Psoas muscle (tissue), 8 donors: Measurements from ENCODE around the gene TMEM179. TPM values are rescaled to one million over a fixed set of nuclear protein-coding genes. Genes with fewer than 3 reads are reported as not detected.

Source experiments
- ATAC-seq, 4 donors: fragments of 200-7000 bp; cut with Tn5 transposase; one replicate each; pipeline ENCODE4 v1.9.1; 2020; ENCODE audit warnings: moderate library complexity in 3 of 4, mild to moderate bottlenecking in 2 of 4
- DNase-seq, 2 donors: peaks; one replicate each; pipeline ENCODE4 v3.0.0-alpha.2; 2020
- H3K27ac ChIP-seq: fragments of 200-600 bp; one replicate; pipeline ENCODE4 v1.8.0; 2022
- H3K27me3 ChIP-seq, 3 donors: fragments of 200-600 bp in 1 of 3; one replicate each; pipeline versions ENCODE4 v1.6.1 to v1.8.0; 2013 to 2022; ENCODE audit warnings: low read length in 2 of 3, mild to moderate bottlenecking in 2 of 3, moderate library complexity in 1 of 3; ENCODE audit not compliant: insufficient read depth in 3 of 3
- H3K36me3 ChIP-seq, 2 donors: fragments of 200-600 bp in 1 of 2; one replicate each; pipeline versions ENCODE4 v1.6.1 to v1.8.0; 2013 to 2022; ENCODE audit warnings: low read depth in 1 of 2, mild to moderate bottlenecking in 1 of 2, moderate library complexity in 1 of 2; ENCODE audit not compliant: insufficient read depth in 1 of 2
- H3K4me1 ChIP-seq: fragments of 200-600 bp; one replicate; pipeline ENCODE4 v1.8.0; 2022
- H3K4me3 ChIP-seq: fragments of 200-600 bp; one replicate; pipeline ENCODE4 v1.8.0; 2022; ENCODE audit warnings: mild to moderate bottlenecking
- H3K9me3 ChIP-seq: fragments of 200-600 bp; one replicate; pipeline ENCODE4 v1.8.0; 2022
- WGBS, 3 donors: extraction: QIAGEN DNeasy Blood & Tissue Kit; methylation state at CpG; one replicate each; pipeline versions ENCODE4 v1.1.6 to v1.1.7; 2013; 5-methylcytosine and 5-hydroxymethylcytosine counted together
- intact Hi-C, 2 donors: fragments of 100-400 bp; cut with DNase I; formaldehyde crosslinking; loops; one replicate each; pipeline versions ENCODE4 v1.11.0 to v1.14.2; 2022
- polyA plus RNA-seq, 3 donors: library from polyadenylated mRNA; stranded (reverse); fragments of 200-250 nt; gene quantifications; one replicate each; pipeline ENCODE4 v1.2.3, GENCODE V29; 2013
- total RNA-seq, 4 donors: library from RNA; stranded (reverse); fragmentation: NEBNext Ultra II Directional in 2 of 4; extraction: Animal tissue kit (Norgen Biotek cat#: 25700) in 2 of 4; gene quantifications; one replicate each; pipeline versions ENCODE4 v1.2.1 to v1.2.4, GENCODE V29; 2021 to 2023
- TF ChIP-seq, protein P1 (sequence below): fragments of 200-600 bp; IDR thresholded peaks from one replicate; pipeline ENCODE4 v1.8.0; 2022; ENCODE audit warnings: antibody characterized with exemption
- donor health status: healthy with polysubstance abuse.
- donor health status: DM: no; HTN: no; CAD: no; lungs with moderate emphysema.
- donor health status: Bipolar disorder and iron deficiency.
- donor health status: healthy.
- donor health status: DM: yes; HTN: yes; CAD: no.
- donor health status: DM: no; HTN: no; CAD: no.
- donor health status: DM: no; HTN: no; CAD: no.
- donor health status: DM: yes; HTN: yes; CAD: no.

TMEM179 gene
- total and polyA plus RNA-seq, 7 donors = 0.01 TPM; not detected in 6

DNA sequence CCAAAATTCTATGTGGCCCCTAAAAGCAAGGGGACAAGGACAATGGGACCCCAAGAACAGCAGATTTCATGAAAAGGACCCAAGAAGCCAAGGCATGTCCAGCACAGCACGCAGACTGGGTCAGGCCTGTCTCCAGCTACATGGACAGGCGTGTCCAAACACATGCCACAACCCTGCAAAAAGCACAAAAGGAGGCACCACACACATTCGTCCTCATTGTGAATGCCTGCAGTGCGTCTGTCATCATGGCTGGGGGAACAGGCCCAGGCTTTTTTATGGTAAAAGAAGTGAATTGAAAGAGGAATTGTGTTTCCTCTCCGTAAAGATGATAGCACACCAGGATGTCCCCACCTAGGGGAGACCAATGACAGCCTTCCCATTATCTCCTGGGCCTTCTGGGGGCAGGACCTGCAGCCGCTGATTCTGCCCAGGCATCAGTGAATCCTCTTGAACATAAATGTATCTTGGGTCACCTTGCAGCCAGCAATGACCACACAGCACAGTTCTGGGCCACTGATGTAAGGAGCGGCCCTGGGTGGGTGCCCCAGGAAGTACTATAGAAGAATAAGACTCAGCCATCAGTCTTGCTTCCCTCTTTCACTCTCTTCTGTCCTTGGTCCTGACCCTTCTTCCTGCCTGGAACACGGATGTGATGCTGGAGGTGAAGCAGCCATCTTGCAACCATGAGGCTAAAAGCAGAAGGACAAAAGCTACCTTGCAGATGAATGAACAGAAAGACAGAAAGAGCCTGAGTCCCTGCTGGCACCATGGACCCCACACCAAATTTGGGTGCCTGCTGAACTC, 54.8 kb downstream of the TMEM179 start:
- intact Hi-C loops = no loop called here
- H3K4me1 ChIP-seq = no peaks in the 10 kb centered on the region
- TF ChIP-seq, protein P1, sequence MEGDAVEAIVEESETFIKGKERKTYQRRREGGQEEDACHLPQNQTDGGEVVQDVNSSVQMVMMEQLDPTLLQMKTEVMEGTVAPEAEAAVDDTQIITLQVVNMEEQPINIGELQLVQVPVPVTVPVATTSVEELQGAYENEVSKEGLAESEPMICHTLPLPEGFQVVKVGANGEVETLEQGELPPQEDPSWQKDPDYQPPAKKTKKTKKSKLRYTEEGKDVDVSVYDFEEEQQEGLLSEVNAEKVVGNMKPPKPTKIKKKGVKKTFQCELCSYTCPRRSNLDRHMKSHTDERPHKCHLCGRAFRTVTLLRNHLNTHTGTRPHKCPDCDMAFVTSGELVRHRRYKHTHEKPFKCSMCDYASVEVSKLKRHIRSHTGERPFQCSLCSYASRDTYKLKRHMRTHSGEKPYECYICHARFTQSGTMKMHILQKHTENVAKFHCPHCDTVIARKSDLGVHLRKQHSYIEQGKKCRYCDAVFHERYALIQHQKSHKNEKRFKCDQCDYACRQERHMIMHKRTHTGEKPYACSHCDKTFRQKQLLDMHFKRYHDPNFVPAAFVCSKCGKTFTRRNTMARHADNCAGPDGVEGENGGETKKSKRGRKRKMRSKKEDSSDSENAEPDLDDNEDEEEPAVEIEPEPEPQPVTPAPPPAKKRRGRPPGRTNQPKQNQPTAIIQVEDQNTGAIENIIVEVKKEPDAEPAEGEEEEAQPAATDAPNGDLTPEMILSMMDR = no peak
- H3K9me3 ChIP-seq = no peaks in the 10 kb centered on the region
- no peak for DNase-seq
- H3K27ac ChIP-seq = no peak overlapping the region
- ATAC-seq = no peak
- no peaks in the 10 kb centered on the region for H3K36me3 ChIP-seq
- peaks cover 0 to 61% (median 16%) of the 10 kb centered on the region in 3 donors for H3K27me3 ChIP-seq
- 77 to 85% (median 82%) methylated on average over 8 of the region's 8 CpGs for WGBS, 3 donors
- no peak overlapping the region for H3K4me3 ChIP-seq

DNA sequence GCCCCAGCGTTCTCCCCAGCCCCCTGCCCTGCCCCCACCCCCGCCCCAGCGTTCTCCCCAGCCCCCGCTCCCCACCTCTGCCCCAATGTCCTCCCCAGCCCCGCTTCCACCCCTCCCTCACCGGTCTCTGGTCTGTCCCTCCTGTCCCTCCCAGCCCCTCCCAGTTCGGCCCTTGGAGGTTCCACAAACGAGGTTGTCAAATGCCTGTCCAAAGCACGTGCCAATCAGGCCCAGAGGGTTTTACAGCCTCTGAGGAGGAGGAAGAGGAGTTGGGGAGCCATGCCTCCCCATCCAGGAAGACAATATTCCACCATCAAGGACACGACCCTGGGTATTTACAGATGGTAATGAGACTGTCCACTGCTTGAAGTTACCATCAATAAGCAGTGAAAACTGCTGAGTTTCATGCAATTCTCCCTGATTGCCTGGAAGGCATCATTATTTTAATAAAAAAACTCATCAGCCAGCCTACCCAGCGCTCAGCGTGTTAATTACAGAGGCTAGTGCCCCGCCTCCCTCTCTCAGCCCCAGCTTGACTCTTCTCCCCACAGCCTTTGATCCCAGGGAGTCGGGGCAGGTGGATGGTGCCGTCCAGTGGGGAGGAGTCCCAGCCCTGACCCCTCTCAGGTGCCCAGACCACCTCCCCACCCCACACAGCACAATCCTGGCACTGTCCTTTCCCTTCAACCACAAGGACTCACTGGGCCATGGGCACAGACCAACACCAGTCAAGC, 55.6 kb downstream of the TMEM179 start:
- no peaks in the 10 kb centered on the region for H3K4me1 ChIP-seq
- TF ChIP-seq, protein P1 = no peak
- peak in 1 of 2 donors; percentile 32 for DNase-seq
- no peak overlapping the region for H3K4me3 ChIP-seq
- H3K36me3 ChIP-seq = no peaks in the 10 kb centered on the region
- 32 to 41% (median 38%) methylated on average over 11 to 15 of the region's 15 CpGs for WGBS, 3 donors
- H3K27me3 ChIP-seq = peaks cover 0 to 62% (median 13%) of the 10 kb centered on the region in 3 donors
- no peaks in the 10 kb centered on the region for H3K9me3 ChIP-seq
- intact Hi-C loops = no loop called here
- H3K27ac ChIP-seq = no peak overlapping the region
- ATAC-seq = no peak

DNA sequence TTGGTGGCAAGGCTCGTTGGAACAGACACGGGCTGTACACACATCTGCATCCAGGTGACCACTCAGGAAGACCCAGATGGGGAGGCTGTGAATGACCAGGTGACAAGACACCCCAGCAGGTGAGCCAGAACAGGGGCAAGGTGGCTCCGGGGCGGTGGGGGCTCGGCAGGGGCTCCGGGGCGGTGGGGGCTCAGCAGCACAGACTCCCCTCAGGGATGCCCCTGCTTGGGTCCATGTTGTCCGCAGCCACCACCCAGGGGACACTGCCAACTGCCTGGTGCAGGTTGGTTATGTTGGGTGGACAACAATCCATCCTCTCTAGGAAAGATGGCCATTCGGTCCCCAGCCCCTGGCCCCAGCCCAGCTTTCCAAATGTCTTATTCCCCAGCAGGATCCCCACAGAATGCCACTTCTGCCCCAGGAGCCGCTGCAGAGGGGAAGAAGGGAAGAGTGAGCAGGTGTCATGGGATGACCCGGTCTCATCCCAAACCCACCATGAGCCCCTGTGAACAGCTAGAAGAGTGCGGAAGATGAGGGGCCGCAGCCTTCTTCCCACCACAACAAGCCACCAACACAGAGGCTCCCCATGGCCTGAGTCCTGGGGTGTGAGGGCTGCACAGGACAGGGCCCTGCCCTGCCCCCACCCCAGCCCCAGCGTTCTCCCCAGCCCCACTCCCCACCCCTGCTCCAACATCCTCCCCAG, 56.4 kb downstream of the TMEM179 start:
- no peak for DNase-seq
- H3K27me3 ChIP-seq = peaks cover 0 to 68% (median 10%) of the 10 kb centered on the region in 3 donors
- intact Hi-C loops = no loop called here

DNA sequence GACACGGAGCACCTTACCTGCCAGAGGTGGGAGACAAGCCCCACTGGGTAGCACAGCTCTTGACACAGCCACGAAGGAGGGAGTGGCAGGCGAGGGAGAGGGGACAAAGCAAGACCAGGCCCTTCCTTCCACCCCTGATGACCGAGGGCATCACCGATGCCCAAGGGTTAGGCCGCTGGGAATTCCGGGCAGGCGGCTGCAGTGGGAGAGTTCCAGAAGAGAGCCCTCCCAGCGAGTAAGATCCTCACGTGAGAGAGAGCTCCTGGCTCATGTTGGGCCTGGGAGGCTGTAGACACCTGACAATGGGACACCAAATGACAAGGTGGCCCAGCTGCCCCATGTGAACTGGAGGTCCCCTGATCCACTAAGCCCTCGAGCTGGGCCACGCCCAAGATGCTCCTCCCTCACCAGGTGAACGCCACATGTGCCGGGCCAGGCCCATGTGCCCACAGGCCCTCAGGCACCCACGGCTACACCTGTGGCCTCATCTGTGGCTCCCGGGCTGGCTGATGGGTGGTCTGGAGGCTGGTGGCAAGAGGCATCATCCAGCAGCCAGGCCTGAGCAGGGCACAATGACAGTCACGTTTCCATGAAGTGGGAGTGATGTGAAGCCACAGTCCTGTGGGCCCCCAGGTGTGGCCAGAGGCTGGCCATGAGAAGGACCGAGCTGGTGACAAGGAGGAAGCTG, 57.1 kb downstream of the TMEM179 start:
- DNase-seq (peak in 1 of 2 donors; percentile 35), ATAC-seq (no peak)
- H3K36me3 ChIP-seq = no peaks in the 10 kb centered on the region
- H3K4me1 ChIP-seq = no peaks in the 10 kb centered on the region
- TF ChIP-seq, protein P1 = no peak
- peaks cover 0 to 72% (median 10%) of the 10 kb centered on the region in 3 donors for H3K27me3 ChIP-seq
- intact Hi-C loops = no loop called here
- no peak overlapping the region for H3K4me3 ChIP-seq
- H3K9me3 ChIP-seq = no peaks in the 10 kb centered on the region
- 79 to 86% (median 83%) methylated on average over 18 of the region's 18 CpGs for WGBS, 3 donors
- H3K27ac ChIP-seq = no peak overlapping the region

More for the DNA sequence above, 56.4 kb downstream of the TMEM179 start:
- Histone ChIP-seq H3K9me3 (no peaks in the 10 kb centered on the region), H3K27ac (no peak overlapping the region), H3K36me3 (no peaks in the 10 kb centered on the region), H3K4me3 (no peak overlapping the region), H3K4me1 (no peaks in the 10 kb centered on the region)
- WGBS, 3 donors = 78 to 88% (median 79%) methylated on average over 9 to 14 of the region's 14 CpGs
- TF ChIP-seq, protein P1 = no peak
- ATAC-seq = no peak
